HG03280 (cell line): ENCODE measurements around the gene RPS6KC1.
"Not testable (repeated sequence)": the region's sequence is repeated elsewhere in the genome, so short reads cannot be mapped to it uniquely, and the experiment has no call there.

Experiments
- ATAC-seq: cut with Tn5 transposase; IDR thresholded peaks from one replicate; pipeline ENCODE4 v1.9.1; 2021; ENCODE audit warnings: mild to moderate bottlenecking, moderate library complexity; ENCODE audit not compliant: unreplicated experiment

Gene RPS6KC1

GRCh38 chr1:213104604-213105003 is 53.6 kb downstream of the RPS6KC1 start:
- ATAC-seq, result no peak

GRCh38 chr1:213106298-213106697 is 55.3 kb downstream of the RPS6KC1 start:
- no peak for ATAC-seq

GRCh38 chr1:213107613-213108012 is 56.6 kb downstream of the RPS6KC1 start:
- ATAC-seq, result no peak

GRCh38 chr1:213110349-213111300 is 59.6 kb downstream of the RPS6KC1 start:
- ATAC-seq, result no peak

GRCh38 chr1:213111502-213111901 is 60.5 kb downstream of the RPS6KC1 start:
- ATAC-seq, result no peak

GRCh38 chr1:213112723-213113122 is 61.7 kb downstream of the RPS6KC1 start:
- not testable (repeated sequence) for ATAC-seq

- ATAC-seq, result not testable (repeated sequence)
Observed at GRCh38 chr1:213117699-213118180, 66.7 kb downstream of the RPS6KC1 start.

- ATAC-seq, result no peak
Observed at GRCh38 chr1:213119794-213120193, 68.8 kb downstream of the RPS6KC1 start.

- no peak for ATAC-seq
Observed at GRCh38 chr1:213120386-213120785, 69.3 kb downstream of the RPS6KC1 start.

- ATAC-seq, result no peak
Observed at GRCh38 chr1:213120961-213121360, 69.9 kb downstream of the RPS6KC1 start.

GRCh38 chr1:213122514-213122929 is 71.5 kb downstream of the RPS6KC1 start:
- no peak for ATAC-seq

- no peak for ATAC-seq
Observed at GRCh38 chr1:213123087-213123486, 72.0 kb downstream of the RPS6KC1 start.

- no peak for ATAC-seq
Observed at GRCh38 chr1:213123536-213123935, 72.5 kb downstream of the RPS6KC1 start.

- ATAC-seq, result no peak
Observed at GRCh38 chr1:213124590-213124989, 73.5 kb downstream of the RPS6KC1 start.

GRCh38 chr1:213125643-213126042 is 74.6 kb downstream of the RPS6KC1 start:
- ATAC-seq, result no peak

- ATAC-seq, result no peak
Observed at GRCh38 chr1:213127074-213127473, 76.0 kb downstream of the RPS6KC1 start.

GRCh38 chr1:213131851-213132655 is 81.0 kb downstream of the RPS6KC1 start:
- no peak for ATAC-seq

- no peak for ATAC-seq
Observed at GRCh38 chr1:213135572-213135971, 84.5 kb downstream of the RPS6KC1 start.

- no peak for ATAC-seq
Observed at GRCh38 chr1:213136190-213136917, 85.3 kb downstream of the RPS6KC1 start.

- no peak for ATAC-seq
Observed at GRCh38 chr1:213138391-213138790, 87.3 kb downstream of the RPS6KC1 start.

- no peak for ATAC-seq
Observed at GRCh38 chr1:213138892-213139291, 87.9 kb downstream of the RPS6KC1 start.
